K562 (cell line): Measurements from ENCODE around the gene CCNT2. TPM values are rescaled to one million over a fixed set of nuclear protein-coding genes. Genes with fewer than 3 reads are reported as not detected.
A peak's percentile ranks its signal among the peaks of the same experiment; 100 is the strongest.

Experiments used
- ATAC-seq: fragments of 200-7000 bp; cut with Tn5 transposase; 3 replicates; pipeline ENCODE4 v1.9.1; 2020; ENCODE audit warnings: moderate library complexity
- BruUV-seq: library from RNA; stranded (reverse); fragments of 400-500 nt; replicated peaks from 2 replicates; lab custom pipeline; 2021; lab: Mats Ljungman, UMichigan
- CTCF ChIA-PET: fragments of 300-600 bp; formaldehyde crosslinking; extraction: SDS; loops from one replicate; lab custom pipeline; 2021; ENCODE audit warnings: low intra/inter-chr PET ratio; lab: Yijun Ruan, JAX
- POLR2A ChIA-PET: fragments of 300-600, 350-650 bp; sonication (Branson Sonifier 250); formaldehyde crosslinking; extraction: SDS; loops from one replicate; lab custom pipeline; 2021; ENCODE audit warnings: antibody characterized with exemption, inconsistent platforms; lab: Yijun Ruan, JAX
- DNase-seq, 4 experiments: peaks; one replicate each; pipeline versions ENCODE4 v3.0.0 to v3.0.0-alpha.2; 2011 to 2018; ENCODE audit warnings: low spot score in 3 of 4, mixed read lengths in 3 of 4; ENCODE audit errors: extremely low read depth in 1 of 4
- FAIRE-seq: peaks from 2 replicates; lab custom pipeline; 2011; peaks lifted over from hg19 to GRCh38; lab: Jason Lieb, UNC
- H2AFZ ChIP-seq: 2 replicates; pipeline ENCODE4 v1.6.0; 2011; ENCODE audit warnings: low read depth, low read length, control low read depth, inconsistent platforms
- H3K27ac ChIP-seq: fragments of 200-600 bp; 3 replicates; pipeline ENCODE4 v1.8.0; 2011; ENCODE audit warnings: low read depth, mild to moderate bottlenecking, control low read depth, inconsistent platforms, low read length, moderate library complexity, mixed read lengths; ENCODE audit errors: extremely low read depth
- H3K27me3 ChIP-seq, 2 experiments: fragments of 300-600 bp in 1 of 2; 2 replicates in 1 of 2; 3 replicates in 1 of 2; pipeline versions ENCODE4 v1.6.0 to v1.8.0; 2011; ENCODE audit warnings: inconsistent platforms in 2 of 2, low read length in 2 of 2, mild to moderate bottlenecking in 1 of 2, mixed read lengths in 1 of 2, moderate library complexity in 1 of 2; ENCODE audit not compliant: control insufficient read depth in 2 of 2, insufficient read depth in 2 of 2
- H3K36me3 ChIP-seq: fragments of 300-600 bp; 3 replicates; pipeline ENCODE4 v1.8.0; 2011; ENCODE audit warnings: mild to moderate bottlenecking, low read length, inconsistent platforms; ENCODE audit not compliant: control insufficient read depth, insufficient read depth
- H3K4me1 ChIP-seq, 2 experiments: fragments of 200-600 bp in 1 of 2; replicated peaks in 1 of 2; 2 replicates in 1 of 2; 3 replicates in 1 of 2; pipeline versions ENCODE4 v1.5.1 to v1.8.0; 2011; ENCODE audit warnings: inconsistent platforms in 2 of 2, low read length in 2 of 2, mild to moderate bottlenecking in 1 of 2, mixed read lengths in 1 of 2, moderate library complexity in 1 of 2; ENCODE audit not compliant: control insufficient read depth in 2 of 2, insufficient read depth in 2 of 2
- H3K4me2 ChIP-seq: 2 replicates; pipeline ENCODE4 v1.6.1; 2011; ENCODE audit warnings: low read length, control low read depth, inconsistent platforms, mixed read lengths; ENCODE audit not compliant: insufficient read depth
- H3K4me3 ChIP-seq: fragments of 200-600 bp; sonication (generic), shearing (Covaris generic); 2 replicates; pipeline ENCODE4 v1.5.1; 2016; ENCODE audit warnings: control low read depth, inconsistent platforms
- H3K79me2 ChIP-seq: fragments of 200-600 bp; 3 replicates; pipeline ENCODE4 v1.8.0; 2011; ENCODE audit warnings: low read length, inconsistent platforms; ENCODE audit not compliant: control insufficient read depth, insufficient read depth
- H3K9ac ChIP-seq, 2 experiments: 2 replicates each; pipeline versions ENCODE4 v1.6.0 to v1.6.1; 2011; ENCODE audit warnings: low read depth in 2 of 2, low read length in 2 of 2, control low read depth in 1 of 2, inconsistent platforms in 1 of 2, mild to moderate bottlenecking in 1 of 2, mixed read lengths in 1 of 2; ENCODE audit not compliant: insufficient read depth in 1 of 2
- H3K9me1 ChIP-seq: one replicate; pipeline ENCODE4 v1.6.0; 2011; ENCODE audit warnings: inconsistent platforms, mild to moderate bottlenecking, low read length, moderate library complexity; ENCODE audit not compliant: control insufficient read depth, insufficient read depth
- H3K9me3 ChIP-seq: replicated peaks from 2 replicates; pipeline ENCODE4 v1.5.1; 2011; ENCODE audit warnings: low read depth, low read length, inconsistent platforms; ENCODE audit not compliant: control insufficient read depth, insufficient read depth
- H4K20me1 ChIP-seq: replicated peaks from 2 replicates; pipeline ENCODE4 v1.6.1; 2011; ENCODE audit warnings: low read length, inconsistent platforms, mixed read lengths; ENCODE audit not compliant: control insufficient read depth, insufficient read depth
- CBX5 ChIP-seq: IDR thresholded peaks from 2 replicates; pipeline ENCODE4 v1.6.1; 2014; ENCODE audit warnings: low read depth, borderline replicate concordance
- NFIC ChIP-seq: fragments of 450-650 bp; IDR thresholded peaks from 2 replicates; pipeline ENCODE4 v1.6.1; 2017; ENCODE audit warnings: mild to moderate bottlenecking, inconsistent platforms
- NFIX ChIP-seq: fragments of 250-450 bp; sonication (Bioruptor Pico); IDR thresholded peaks from 2 replicates; pipeline ENCODE4 v1.4.0; 2020; ENCODE audit warnings: low read depth, mild to moderate bottlenecking, moderate library complexity
- ZNF583 ChIP-seq: fragments of 250-450 bp; sonication (Bioruptor Pico); IDR thresholded peaks from 2 replicates; pipeline ENCODE4 v1.4.0; 2020
- WGBS: fragments of 100-300 bp; shearing (Covaris generic); methylation state at CpG from one replicate; pipeline ENCODE4 v1.1.6; 2016; ENCODE audit warnings: low coverage, mixed read lengths; ENCODE audit not compliant: insufficient coverage; ENCODE audit errors: missing lambda C conversion rate; 5-methylcytosine and 5-hydroxymethylcytosine counted together
- in situ Hi-C: fragments of 300-500 bp; cut with MboI; formaldehyde crosslinking; loops from 4 replicates; pipeline ENCODE4 v1.15.0; 2018; ENCODE audit warnings: inconsistent platforms, mixed read lengths
- intact Hi-C: fragments of 100-400 bp; cut with micrococcal nuclease; formaldehyde crosslinking; loops from 2 replicates; pipeline ENCODE4 v1.14.2; 2022
- polyA plus RNA-seq, 8 experiments: library from polyadenylated mRNA; depleted of rRNA in 4 of 8; stranded (reverse) in 5 of 8; unstranded in 3 of 8; fragments of >200 nt; fragmentation: Nextera tagmentation in 2 of 8; fragmentation: Illumina TruSeq in 1 of 8; extraction: Ambion mirVana in 2 of 8; extraction: Trizol in 1 of 8; gene quantifications; 2 replicates each; pipeline versions ENCODE4 v1.2.1 to v1.2.3, GENCODE V29; 2011 to 2014; ENCODE audit warnings: inconsistent platforms in 1 of 8, missing spikeins in 1 of 8
- total RNA-seq, 7 experiments: library from RNA; depleted of rRNA in 6 of 7; stranded (reverse); fragments of >200 nt in 6 of 7; fragmentation: Illumina TruSeq in 2 of 7; extraction: Trizol in 2 of 7; gene quantifications; 2 replicates each; pipeline versions ENCODE4 v1.2.1 to v1.2.3, GENCODE V29; 2011 to 2021; ENCODE audit warnings: low replicate concordance in 1 of 7
- TF ChIP-seq, protein P1 (sequence below): fragments of 250-450 bp; sonication (Bioruptor Pico); IDR thresholded peaks from 2 replicates; pipeline ENCODE4 v1.8.0; 2022; ENCODE audit warnings: inconsistent platforms, mild to moderate bottlenecking, moderate library complexity, borderline replicate concordance

CCNT2 gene
- total and polyA plus RNA-seq, 9 of the 15 experiments (the other 6 are each of a cell fraction or from before 2014, with no cell fraction given), result 12.6 to 30.0 (median 22.7) TPM

DNA sequence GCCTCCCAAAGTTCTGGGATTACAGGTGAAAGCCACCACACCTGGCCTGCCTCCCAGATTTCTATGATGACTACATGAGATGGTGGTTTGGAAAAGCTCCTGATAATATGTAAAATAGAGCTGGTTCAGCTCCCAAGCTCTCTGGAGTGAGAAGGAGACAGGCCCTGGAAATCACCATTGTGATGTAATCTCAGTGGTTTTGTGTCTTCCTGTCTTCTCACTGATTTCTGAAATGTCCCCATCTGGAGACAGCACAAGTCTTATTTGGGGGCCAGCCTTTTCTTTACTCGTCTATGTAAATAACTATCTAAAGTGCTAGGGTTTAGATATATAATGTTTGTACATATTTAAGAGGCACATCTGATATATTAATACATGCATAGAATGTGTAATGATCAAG is 64.0 kb downstream of the CCNT2 start:
- H2AFZ ChIP-seq, result no peak overlapping the region
- no peaks in the 10 kb centered on the region for H4K20me1 ChIP-seq
- no peaks in the 10 kb centered on the region for H3K4me1 ChIP-seq
- H3K27ac ChIP-seq, result no peak overlapping the region
- no TSS peak for BruUV-seq
- H3K9me1 ChIP-seq, result no peaks in the 10 kb centered on the region
- TF ChIP-seq, protein P1, sequence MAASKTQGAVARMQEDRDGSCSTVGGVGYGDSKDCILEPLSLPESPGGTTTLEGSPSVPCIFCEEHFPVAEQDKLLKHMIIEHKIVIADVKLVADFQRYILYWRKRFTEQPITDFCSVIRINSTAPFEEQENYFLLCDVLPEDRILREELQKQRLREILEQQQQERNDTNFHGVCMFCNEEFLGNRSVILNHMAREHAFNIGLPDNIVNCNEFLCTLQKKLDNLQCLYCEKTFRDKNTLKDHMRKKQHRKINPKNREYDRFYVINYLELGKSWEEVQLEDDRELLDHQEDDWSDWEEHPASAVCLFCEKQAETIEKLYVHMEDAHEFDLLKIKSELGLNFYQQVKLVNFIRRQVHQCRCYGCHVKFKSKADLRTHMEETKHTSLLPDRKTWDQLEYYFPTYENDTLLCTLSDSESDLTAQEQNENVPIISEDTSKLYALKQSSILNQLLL (CRISPR knock-in tag), result no peak
- TF ChIP-seq ZNF583 (CRISPR knock-in tag), result no peak
- no peaks in the 10 kb centered on the region for H3K79me2 ChIP-seq
- no peak overlapping the region for H3K4me2 ChIP-seq
- no peak overlapping the region for H3K4me3 ChIP-seq
- DNase-seq, result no peak
- peaks cover 6 to 9% of the 10 kb centered on the region in 2 experiments; a peak in 3 of 5 replicates for H3K27me3 ChIP-seq
- H3K36me3 ChIP-seq, result no peaks in the 10 kb centered on the region
- POLR2A ChIA-PET, result no interaction called here
- H3K9me3 ChIP-seq, result no peaks in the 10 kb centered on the region; the same call in 1 of the 2 replicates
- WGBS, result 0% methylated on average over 1 of the region's 1 CpG
- CTCF ChIA-PET, result no interaction called here
- no peak for ATAC-seq
- intact Hi-C loops, result no loop called here
- in situ Hi-C loops, result loop anchor here (25.0 kb wide), 1 partner anchor 1405 kb away; no protein-coding TSS in a partner anchor
- FAIRE-seq, result no peak
- H3K9ac ChIP-seq, result no peak overlapping the region

DNA sequence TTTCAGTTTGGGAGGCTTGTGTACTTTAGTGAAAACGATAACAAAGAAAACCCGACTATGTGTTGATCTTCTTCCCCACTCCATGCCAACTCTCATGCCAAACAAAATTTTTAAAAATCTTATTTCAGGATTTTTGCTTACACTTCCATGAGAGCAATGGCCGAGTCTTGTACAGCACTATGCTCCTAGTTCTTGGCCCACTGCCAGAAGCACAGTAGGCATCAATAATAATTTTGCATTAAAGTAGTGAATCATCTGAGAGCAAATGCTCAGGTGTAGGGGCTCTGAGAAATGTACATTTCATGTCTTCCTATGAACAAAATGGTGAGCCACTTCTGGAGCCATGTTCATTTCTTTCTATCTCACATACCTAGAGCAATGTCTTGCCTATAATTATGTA is 66.4 kb downstream of the CCNT2 start:
- ChIA-PET POLR2A (interaction anchor here (0.7 to 1.5 kb wide), 2 partner anchors 9 to 941 kb away, joined by 3 to 5 read pairs; no protein-coding TSS in a partner anchor), CTCF (no interaction called here)
- FAIRE-seq (no peak), DNase-seq (no peak), ATAC-seq (no peak)
- H3K36me3 ChIP-seq, result no peaks in the 10 kb centered on the region
- no peak overlapping the region for H3K27ac ChIP-seq
- no peak overlapping the region for H3K4me3 ChIP-seq
- BruUV-seq, result no TSS peak
- no peak overlapping the region for H2AFZ ChIP-seq
- no peaks in the 10 kb centered on the region for H3K4me1 ChIP-seq
- H3K27me3 ChIP-seq, result peaks cover 7 to 9% of the 10 kb centered on the region in 2 experiments; a peak in 3 of 5 replicates
- no peaks in the 10 kb centered on the region for H3K9me1 ChIP-seq
- H3K9me3 ChIP-seq, result no peaks in the 10 kb centered on the region; the same call in 1 of the 2 replicates
- intact Hi-C loops (no loop called here), in situ Hi-C loops (loop anchor here (25.0 kb wide), 1 partner anchor 1402 kb away; no protein-coding TSS in a partner anchor)
- no peak for TF ChIP-seq CBX5
- TF ChIP-seq NFIX, result peak; percentile 78
- peak; percentile 88 for TF ChIP-seq NFIC
- no peak overlapping the region for H3K9ac ChIP-seq
- H3K4me2 ChIP-seq, result no peak overlapping the region
- no peaks in the 10 kb centered on the region for H4K20me1 ChIP-seq
- WGBS, result 6% methylated on average over 3 of the region's 3 CpGs
- H3K79me2 ChIP-seq, result no peaks in the 10 kb centered on the region
